MM.1S (cell line): Measurements from ENCODE around the gene FOXL2NB.

Experiments used
- CTCF ChIP-seq: fragments of 300-600 bp; sonication (generic); IDR thresholded peaks from 2 replicates; pipeline ENCODE4 v1.5.1; 2016; ENCODE audit warnings: antibody characterized with exemption, low read length, mixed read lengths
- EZH2 ChIP-seq: fragments of 300-600 bp; sonication (generic); optimal IDR thresholded peaks from 2 replicates; pipeline ENCODE3; 2017; ENCODE audit warnings: low read depth, mild to moderate bottlenecking, antibody characterized with exemption, low read length, mixed read lengths

GRCh38 chr3:138911621-138912020, 35.4 kb upstream of the FOXL2NB start:
- TF ChIP-seq CTCF (no peak), EZH2 (no peak)
